Measurements from ENCODE around the gene FBRSL1.

Gene FBRSL1

DNA sequence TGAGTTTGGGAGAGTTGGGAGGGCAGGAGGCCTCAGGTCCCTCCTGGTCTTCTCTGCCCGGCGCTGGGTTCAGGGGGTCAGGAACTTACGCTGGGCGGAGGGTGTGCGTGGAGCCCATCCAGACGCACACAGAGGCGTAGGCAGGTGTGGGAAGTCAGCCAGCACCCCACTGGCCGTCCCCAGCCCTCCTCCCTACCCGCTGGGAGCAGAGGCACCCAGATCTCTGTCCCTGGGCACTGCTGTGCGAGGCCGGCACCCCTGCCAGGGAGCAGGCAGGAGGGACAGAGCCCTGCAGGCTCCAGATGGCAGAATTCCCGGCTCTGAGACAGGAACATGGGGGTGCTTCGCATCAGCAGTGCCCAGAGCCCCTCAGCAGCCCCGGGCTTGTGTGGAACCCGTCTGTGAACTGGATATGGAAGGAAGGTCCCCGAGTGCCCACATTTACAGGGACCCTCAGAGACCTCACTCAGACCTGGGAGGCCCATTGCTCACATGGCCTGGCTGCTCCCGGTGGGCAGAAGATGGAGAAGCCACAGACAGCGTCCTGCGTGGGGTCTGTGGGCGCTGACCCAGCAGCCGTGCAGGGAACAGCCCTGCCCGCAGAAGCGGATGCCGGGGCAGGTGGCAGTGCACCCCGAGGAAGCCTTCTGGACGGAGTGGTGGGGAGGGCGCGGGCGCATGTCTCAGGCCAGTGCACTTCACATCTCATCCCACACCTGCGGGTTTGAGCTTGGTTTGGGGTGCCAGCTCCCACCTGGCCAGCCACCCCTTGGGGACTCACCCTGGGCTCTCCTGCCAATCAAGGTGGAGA, 61.1 kb downstream of the FBRSL1 start:
- Histone ChIP-seq H3K4me2 (no peak overlapping the region), H4K20me1 (ENCODE audit: insufficient read depth) (no peaks in the 10 kb centered on the region), H3K79me2 (ENCODE audit: insufficient read depth, low read depth) (no peaks in the 10 kb centered on the region), H3K36me3 (ENCODE audit: insufficient read depth) (no peaks in the 10 kb centered on the region), H3K27me3 (ENCODE audit: insufficient read depth, low read depth) (no peaks in the 10 kb centered on the region), H3K4me1 (ENCODE audit: low read depth, poor library complexity, severe bottlenecking) (no peaks in the 10 kb centered on the region), H3K27ac (no peak overlapping the region), H3K9ac (no peak overlapping the region), H3K4me3 (IDR thresholded peaks at IDR 0.05; ENCODE audit: insufficient read depth, low read depth, low read length) (no peak overlapping the region), H2AFZ (ENCODE audit: low read depth) (no peak overlapping the region)
- no peak for TF ChIP-seq CTCF (conservative IDR thresholded peaks at IDR 0.05; ENCODE audit: low read depth, low read length)

GRCh38 chr12:132551641-132552031, 61.7 kb downstream of the FBRSL1 start:
- no peak overlapping the region for H3K4me3 ChIP-seq (IDR thresholded peaks at IDR 0.05; ENCODE audit: insufficient read depth, low read depth, low read length)
- no peaks in the 10 kb centered on the region for H4K20me1 ChIP-seq (ENCODE audit: insufficient read depth)
- H3K36me3 ChIP-seq (ENCODE audit: insufficient read depth), result no peaks in the 10 kb centered on the region
- no peaks in the 10 kb centered on the region for H3K27me3 ChIP-seq (ENCODE audit: insufficient read depth, low read depth)
- H3K4me2 ChIP-seq, result no peak overlapping the region
- no peak overlapping the region for H3K9ac ChIP-seq
- no peaks in the 10 kb centered on the region for H3K79me2 ChIP-seq (ENCODE audit: insufficient read depth, low read depth)
- H3K27ac ChIP-seq, result no peak overlapping the region
- TF ChIP-seq CTCF (conservative IDR thresholded peaks at IDR 0.05; ENCODE audit: low read depth, low read length), result no peak
- H2AFZ ChIP-seq (ENCODE audit: low read depth), result no peak overlapping the region
- no peaks in the 10 kb centered on the region for H3K4me1 ChIP-seq (ENCODE audit: low read depth, poor library complexity, severe bottlenecking)

GRCh38 chr12:132554845-132555630, 65.1 kb downstream of the FBRSL1 start:
- H3K4me1 ChIP-seq (ENCODE audit: low read depth, poor library complexity, severe bottlenecking), result no peaks in the 10 kb centered on the region
- no peaks in the 10 kb centered on the region for H3K79me2 ChIP-seq (ENCODE audit: insufficient read depth, low read depth)
- H4K20me1 ChIP-seq (ENCODE audit: insufficient read depth), result no peaks in the 10 kb centered on the region
- H3K4me3 ChIP-seq (IDR thresholded peaks at IDR 0.05; ENCODE audit: insufficient read depth, low read depth, low read length), result no peak overlapping the region
- TF ChIP-seq CTCF (conservative IDR thresholded peaks at IDR 0.05; ENCODE audit: low read depth, low read length), result no peak
- no peak overlapping the region for H2AFZ ChIP-seq (ENCODE audit: low read depth)
- no peak overlapping the region for H3K4me2 ChIP-seq
- no peaks in the 10 kb centered on the region for H3K27me3 ChIP-seq (ENCODE audit: insufficient read depth, low read depth)
- H3K9ac ChIP-seq, result no peak overlapping the region
- no peak overlapping the region for H3K27ac ChIP-seq
- no peaks in the 10 kb centered on the region for H3K36me3 ChIP-seq (ENCODE audit: insufficient read depth)

DNA sequence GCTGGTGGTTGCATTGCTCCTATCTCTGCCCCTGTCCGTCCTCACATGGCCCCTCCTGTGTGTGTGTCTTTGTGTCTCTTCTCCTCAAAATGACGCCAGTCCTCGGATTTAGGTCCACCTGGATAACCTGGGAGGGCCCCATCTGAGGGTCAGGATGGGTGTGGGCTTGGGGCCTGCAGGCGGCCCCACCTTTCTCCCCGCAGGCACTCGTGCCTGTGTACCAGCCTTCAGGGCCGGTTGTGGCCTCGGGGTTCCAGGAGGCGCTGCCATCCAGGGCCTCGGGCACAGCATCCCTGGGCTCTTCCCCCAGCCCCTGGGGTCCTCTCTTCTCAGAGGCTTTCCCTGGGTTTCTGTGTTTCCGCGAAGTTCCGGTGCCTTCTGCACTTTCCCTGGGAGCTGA, 65.7 kb downstream of the FBRSL1 start:
- Histone ChIP-seq H3K9ac (no peak overlapping the region), H3K4me2 (no peak overlapping the region), H3K27ac (no peak overlapping the region), H3K4me1 (ENCODE audit: low read depth, poor library complexity, severe bottlenecking) (no peaks in the 10 kb centered on the region), H3K36me3 (ENCODE audit: insufficient read depth) (no peaks in the 10 kb centered on the region), H3K79me2 (ENCODE audit: insufficient read depth, low read depth) (no peaks in the 10 kb centered on the region), H4K20me1 (ENCODE audit: insufficient read depth) (no peaks in the 10 kb centered on the region), H2AFZ (ENCODE audit: low read depth) (no peak overlapping the region), H3K4me3 (IDR thresholded peaks at IDR 0.05; ENCODE audit: insufficient read depth, low read depth, low read length) (no peak overlapping the region), H3K27me3 (ENCODE audit: insufficient read depth, low read depth) (no peaks in the 10 kb centered on the region)
- no peak for TF ChIP-seq CTCF (conservative IDR thresholded peaks at IDR 0.05; ENCODE audit: low read depth, low read length)

Data from KMS-11 (cell line).